ENCODE results near the gene ATF6.

- TF ChIP-seq POLR2AphosphoS5 (IDR thresholded peaks at IDR 0.05; ENCODE audit: control insufficient read depth, insufficient read depth, low read depth, low read length) (no peak), PHF20 (IDR thresholded peaks at IDR 0.05; ENCODE audit: partially characterized antibody) (no peak), CTCF (IDR thresholded peaks at IDR 0.05 in 2 of 3, conservative IDR thresholded peaks at IDR 0.05 in 1 of 3; ENCODE audit: insufficient read depth in 2 of 3, low read depth in 1 of 3, low read length in 3 of 3) (no peak)
Observed at GRCh38 chr1:161866241-161866640, 100.1 kb downstream of the ATF6 start.
